Suprapubic skin (tissue), 4 donors: ENCODE measurements around the gene SLC15A4.

Experiments
- POLR2A ChIP-seq, 2 donors: fragments of 450-650 bp; IDR thresholded peaks; one replicate each; pipeline ENCODE4 v1.6.1; 2017; ENCODE audit warnings: antibody characterized with exemption in 2 of 2, mild to moderate bottlenecking in 2 of 2, moderate library complexity in 2 of 2
- POLR2AphosphoS5 ChIP-seq, 3 donors: sonication (generic); formaldehyde crosslinking; IDR thresholded peaks; one replicate each; pipeline ENCODE4 v1.6.1; 2017; ENCODE audit warnings: antibody characterized with exemption in 3 of 3
- TF ChIP-seq, protein P1 (sequence below), 2 donors: fragments of 200-600 bp in 1 of 2; fragments of 450-650 bp in 1 of 2; sonication (generic) in 1 of 2; IDR thresholded peaks; one replicate each; pipeline ENCODE4 v1.5.1; 2016 to 2019; ENCODE audit warnings: antibody characterized with exemption in 2 of 2, mild to moderate bottlenecking in 1 of 2, moderate library complexity in 1 of 2

DNA sequence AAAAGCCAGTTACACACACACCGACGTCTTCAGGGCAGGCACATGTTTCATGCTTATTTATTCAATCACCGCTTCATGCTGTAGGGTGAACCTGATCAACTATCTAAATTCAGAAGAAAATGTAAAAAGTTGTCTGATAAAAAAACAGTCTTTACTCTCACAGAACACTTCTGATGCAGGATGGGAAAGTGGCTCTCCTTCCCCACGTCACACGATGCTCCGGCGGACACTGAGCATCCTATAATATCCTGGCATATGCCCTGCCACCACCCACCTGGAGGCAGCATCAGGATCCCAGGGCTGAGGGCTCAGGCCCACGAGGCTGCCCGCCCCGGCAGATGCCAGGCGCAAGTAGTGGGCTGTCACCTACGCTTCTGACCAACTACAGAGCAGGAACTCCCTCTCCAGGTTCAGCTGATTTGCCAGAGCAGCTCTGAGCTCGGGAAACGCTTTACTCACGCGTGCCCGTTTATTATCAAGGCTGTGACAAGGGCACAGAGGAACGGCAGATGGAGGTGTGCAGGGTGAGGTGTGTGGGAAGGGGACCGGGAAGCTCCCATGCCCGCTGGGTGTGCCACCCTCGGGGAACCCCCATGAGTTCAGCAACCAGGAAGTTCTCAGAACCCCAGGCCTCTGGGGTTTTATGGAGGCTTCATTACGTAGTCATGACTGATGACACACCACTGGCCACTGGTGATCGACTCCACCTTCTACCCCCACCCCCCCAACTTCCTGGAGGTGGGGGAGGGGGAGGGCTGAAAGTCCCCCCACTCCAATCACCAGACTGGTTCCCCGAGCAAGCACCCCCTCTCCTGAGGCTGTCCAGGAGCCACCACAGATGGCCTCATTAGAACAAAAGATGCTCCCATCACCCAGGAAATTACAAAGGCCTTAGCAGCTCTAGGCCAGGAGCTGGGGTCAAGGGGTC lies 32.1 kb downstream of the SLC15A4 start:
- TF ChIP-seq, protein P1, sequence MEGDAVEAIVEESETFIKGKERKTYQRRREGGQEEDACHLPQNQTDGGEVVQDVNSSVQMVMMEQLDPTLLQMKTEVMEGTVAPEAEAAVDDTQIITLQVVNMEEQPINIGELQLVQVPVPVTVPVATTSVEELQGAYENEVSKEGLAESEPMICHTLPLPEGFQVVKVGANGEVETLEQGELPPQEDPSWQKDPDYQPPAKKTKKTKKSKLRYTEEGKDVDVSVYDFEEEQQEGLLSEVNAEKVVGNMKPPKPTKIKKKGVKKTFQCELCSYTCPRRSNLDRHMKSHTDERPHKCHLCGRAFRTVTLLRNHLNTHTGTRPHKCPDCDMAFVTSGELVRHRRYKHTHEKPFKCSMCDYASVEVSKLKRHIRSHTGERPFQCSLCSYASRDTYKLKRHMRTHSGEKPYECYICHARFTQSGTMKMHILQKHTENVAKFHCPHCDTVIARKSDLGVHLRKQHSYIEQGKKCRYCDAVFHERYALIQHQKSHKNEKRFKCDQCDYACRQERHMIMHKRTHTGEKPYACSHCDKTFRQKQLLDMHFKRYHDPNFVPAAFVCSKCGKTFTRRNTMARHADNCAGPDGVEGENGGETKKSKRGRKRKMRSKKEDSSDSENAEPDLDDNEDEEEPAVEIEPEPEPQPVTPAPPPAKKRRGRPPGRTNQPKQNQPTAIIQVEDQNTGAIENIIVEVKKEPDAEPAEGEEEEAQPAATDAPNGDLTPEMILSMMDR (IDR thresholded peaks at IDR 0.05): no peak
- no peak for TF ChIP-seq POLR2A (IDR thresholded peaks at IDR 0.05)
- no peak for TF ChIP-seq POLR2AphosphoS5 (IDR thresholded peaks at IDR 0.05)
